ENCODE data around the gene SLC51B.
"Not testable (repeated sequence)": the region's sequence is repeated elsewhere in the genome, so short reads cannot be mapped to it uniquely, and the experiment has no call there.

DNA sequence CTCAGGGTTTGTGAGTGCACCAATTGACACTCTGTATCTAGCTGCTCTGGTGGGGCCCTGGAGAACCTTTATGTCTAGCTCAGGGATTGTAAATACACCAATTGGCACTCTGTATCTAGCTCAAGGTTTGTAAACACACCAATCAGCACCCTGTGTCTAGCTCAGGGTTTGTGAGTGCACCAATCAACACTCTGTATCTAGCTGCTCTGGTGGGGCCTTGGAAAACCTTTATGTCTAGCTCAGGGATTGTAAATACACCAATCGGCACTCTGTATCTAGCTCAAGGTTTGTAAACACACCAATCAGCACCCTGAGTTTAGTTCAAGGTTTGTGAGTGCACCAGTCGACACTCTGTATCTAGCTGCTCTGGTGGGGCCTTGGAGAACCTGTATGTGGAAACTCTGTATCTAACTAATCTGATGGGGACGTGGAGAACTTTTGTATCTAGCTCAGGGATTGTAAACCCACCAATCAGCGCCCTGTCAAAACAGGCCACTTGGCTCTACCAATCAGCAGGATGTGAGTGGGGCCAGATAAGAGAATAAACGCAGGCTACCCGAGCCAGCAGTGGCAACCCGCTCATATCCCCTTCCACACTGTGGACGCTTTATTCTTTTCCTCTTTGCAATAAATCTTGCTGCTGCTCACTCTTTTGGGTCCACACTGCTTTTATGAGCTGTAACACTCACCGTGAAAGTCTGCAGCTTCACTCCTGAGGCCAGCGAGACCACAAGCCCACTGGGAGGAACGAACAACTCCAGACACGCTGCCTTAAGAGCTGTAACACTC lies 30.6 kb downstream of the SLC51B start:
- TF ChIP-seq, protein P1, sequence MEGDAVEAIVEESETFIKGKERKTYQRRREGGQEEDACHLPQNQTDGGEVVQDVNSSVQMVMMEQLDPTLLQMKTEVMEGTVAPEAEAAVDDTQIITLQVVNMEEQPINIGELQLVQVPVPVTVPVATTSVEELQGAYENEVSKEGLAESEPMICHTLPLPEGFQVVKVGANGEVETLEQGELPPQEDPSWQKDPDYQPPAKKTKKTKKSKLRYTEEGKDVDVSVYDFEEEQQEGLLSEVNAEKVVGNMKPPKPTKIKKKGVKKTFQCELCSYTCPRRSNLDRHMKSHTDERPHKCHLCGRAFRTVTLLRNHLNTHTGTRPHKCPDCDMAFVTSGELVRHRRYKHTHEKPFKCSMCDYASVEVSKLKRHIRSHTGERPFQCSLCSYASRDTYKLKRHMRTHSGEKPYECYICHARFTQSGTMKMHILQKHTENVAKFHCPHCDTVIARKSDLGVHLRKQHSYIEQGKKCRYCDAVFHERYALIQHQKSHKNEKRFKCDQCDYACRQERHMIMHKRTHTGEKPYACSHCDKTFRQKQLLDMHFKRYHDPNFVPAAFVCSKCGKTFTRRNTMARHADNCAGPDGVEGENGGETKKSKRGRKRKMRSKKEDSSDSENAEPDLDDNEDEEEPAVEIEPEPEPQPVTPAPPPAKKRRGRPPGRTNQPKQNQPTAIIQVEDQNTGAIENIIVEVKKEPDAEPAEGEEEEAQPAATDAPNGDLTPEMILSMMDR (conservative IDR thresholded peaks at IDR 0.05; ENCODE audit: low read length) = not testable (repeated sequence)
- TF ChIP-seq EZH2phosphoT487 (IDR thresholded peaks at IDR 0.05; ENCODE audit: borderline replicate concordance) = not testable (repeated sequence)
